ENCODE measurements around the gene OR4D5. TPM values are rescaled to one million over a fixed set of nuclear protein-coding genes. Genes with fewer than 3 reads are reported as not detected.

The OR4D5 gene
- total RNA-seq: 0.04 TPM
- not detected for polyA plus RNA-seq (ENCODE audit: insufficient read depth in 1 of 8, insufficient read length in 8 of 8, low replicate concordance in 1 of 8)
- long read RNA-seq, donor 1: 0 reads
- long read RNA-seq, donor 2: 0 reads
- long read RNA-seq, donor 3: 0 reads
- long read RNA-seq, donor 4: 0 reads
- long read RNA-seq, donor 5: 0 reads
- long read RNA-seq, donor 6: 0 reads
- long read RNA-seq, donor 7: 0 reads
- long read RNA-seq, donor 8: 0 reads
- long read RNA-seq, donor 9: 0 reads
- long read RNA-seq, donor 10: 0 reads
- long read RNA-seq, donor 11: 0 reads

DNA sequence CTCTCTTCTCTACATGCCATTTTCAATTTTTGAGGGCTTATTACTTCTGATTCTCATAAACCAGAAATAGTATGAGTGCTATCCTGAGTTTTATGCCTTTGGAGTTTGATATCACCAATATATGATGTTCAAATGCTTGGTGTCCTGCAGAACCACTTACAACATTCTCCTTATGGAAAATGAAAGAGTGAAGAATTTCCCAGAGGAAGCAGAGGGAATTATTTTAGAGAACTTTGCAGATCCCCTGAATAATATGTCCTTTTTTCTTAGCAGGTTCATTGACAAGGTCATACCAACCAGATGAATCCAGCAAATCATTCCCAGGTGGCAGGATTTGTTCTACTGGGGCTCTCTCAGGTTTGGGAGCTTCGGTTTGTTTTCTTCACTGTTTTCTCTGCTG lies at the start of gene OR4D5:
Gene OR4D5, plus strand, starts transcription at position 301 of the 400 bp plus-strand sequence. Its CDS starts 0 bp downstream, at position 301.
- no peak within 1 kb of the TSS for H3K27ac ChIP-seq (ENCODE audit: low read length)
- no peaks in the 10 kb centered on the region for H3K36me3 ChIP-seq (ENCODE audit: control insufficient read depth, insufficient read depth, low read length)
- H3K4me3 ChIP-seq (ENCODE audit: low read length): no peak within 1 kb of the TSS
- H3K4me1 ChIP-seq (ENCODE audit: control insufficient read depth, insufficient read depth, low read length): no peaks in the 10 kb centered on the region
- no CpG with 5 or more reads among the region's 1 CpG for WGBS (ENCODE audit: insufficient coverage)
- H3K27me3 ChIP-seq (ENCODE audit: control insufficient read depth, insufficient read depth, low read length): no peaks in the 10 kb centered on the region
- DNase-seq: no peak
- no peaks in the 10 kb centered on the region for H3K9me3 ChIP-seq (replicated peaks; ENCODE audit: control insufficient read depth, low read depth, low read length)

DNA sequence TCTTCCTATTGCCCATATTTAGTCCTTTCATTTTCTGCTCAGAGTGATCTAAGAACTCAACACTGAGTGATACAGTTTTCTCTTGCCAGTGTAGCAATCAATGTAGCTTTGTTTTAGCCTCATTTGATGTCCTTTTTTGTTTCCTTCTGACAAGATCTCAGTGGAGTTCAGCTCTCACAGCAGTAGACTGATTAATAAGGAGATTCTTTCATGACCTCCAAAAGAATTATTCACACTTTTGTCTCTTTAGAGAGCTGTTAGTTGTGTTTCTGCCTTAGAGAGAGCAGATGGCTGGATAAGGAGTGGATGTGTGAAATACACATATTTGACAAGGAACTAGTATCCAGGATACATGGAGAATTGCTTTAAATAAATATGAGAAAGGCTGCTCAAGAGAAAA lies 47.4 kb upstream of the OR4D5 start:
- Histone ChIP-seq H3K4me1 (ENCODE audit: control insufficient read depth, insufficient read depth, low read length) (no peaks in the 10 kb centered on the region), H3K4me3 (ENCODE audit: low read length) (no peak overlapping the region), H3K27ac (ENCODE audit: low read length) (no peak overlapping the region), H3K9me3 (replicated peaks; ENCODE audit: control insufficient read depth, low read depth, low read length) (no peaks in the 10 kb centered on the region), H3K27me3 (ENCODE audit: control insufficient read depth, insufficient read depth, low read length) (no peaks in the 10 kb centered on the region), H3K36me3 (ENCODE audit: control insufficient read depth, insufficient read depth, low read length) (no peaks in the 10 kb centered on the region)
- no peak for DNase-seq

DNA sequence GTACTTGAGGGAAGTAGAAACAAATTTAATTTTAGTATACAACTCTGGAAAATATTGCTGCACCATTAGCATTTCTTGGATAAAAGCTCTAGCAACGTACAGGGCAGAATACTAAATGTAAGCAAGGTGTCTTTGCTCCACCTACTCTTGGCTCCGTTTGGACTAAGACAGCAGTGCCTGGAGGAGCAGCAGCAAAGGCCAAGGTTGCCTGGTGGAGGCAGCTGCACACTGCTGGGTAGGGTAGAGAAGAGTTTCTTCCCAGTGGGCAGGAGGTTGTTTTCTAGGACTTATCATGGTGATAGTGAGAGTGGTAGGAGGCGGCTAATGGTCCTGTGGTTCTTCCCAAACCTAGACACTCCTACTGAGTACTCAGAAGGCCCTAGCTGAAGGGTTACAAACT lies 39.6 kb upstream of the OR4D5 start:
- no peak overlapping the region for H3K4me3 ChIP-seq (ENCODE audit: low read length)
- no peaks in the 10 kb centered on the region for H3K9me3 ChIP-seq (replicated peaks; ENCODE audit: control insufficient read depth, low read depth, low read length)
- DNase-seq: no peak
- H3K27ac ChIP-seq (ENCODE audit: low read length): no peak overlapping the region
- H3K27me3 ChIP-seq (ENCODE audit: control insufficient read depth, insufficient read depth, low read length): no peaks in the 10 kb centered on the region
- H3K4me1 ChIP-seq (ENCODE audit: control insufficient read depth, insufficient read depth, low read length): no peaks in the 10 kb centered on the region
- H3K36me3 ChIP-seq (ENCODE audit: control insufficient read depth, insufficient read depth, low read length): no peaks in the 10 kb centered on the region
- WGBS (ENCODE audit: insufficient coverage): 29% methylated on average over 1 of the region's 3 CpGs

DNA sequence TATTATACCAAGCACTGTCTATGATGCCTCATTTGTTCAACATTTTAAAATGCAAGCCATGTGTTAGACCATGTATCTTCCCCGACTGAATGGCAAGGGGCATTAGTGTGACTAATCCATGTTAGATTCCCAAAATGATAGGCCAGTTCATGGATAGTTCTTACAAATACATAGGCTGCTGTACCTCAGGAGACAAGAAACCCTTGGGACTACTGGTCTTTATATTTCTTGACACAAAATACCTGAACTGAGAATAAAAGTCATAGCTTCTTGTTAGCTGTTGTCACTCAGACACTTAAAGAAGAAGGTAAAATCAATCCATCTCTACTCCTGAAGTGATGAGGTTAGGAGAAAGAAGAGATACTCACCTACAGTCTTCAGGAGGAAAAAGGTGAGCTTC lies 37.5 kb upstream of the OR4D5 start, which contains the start of gene OR8D4:
Gene OR8D4, plus strand, starts transcription at position 301 of the 400 bp plus-strand sequence. CDS start 4,265 bp downstream, outside the sequence.
- no CpG with 5 or more reads among the region's 1 CpG for WGBS (ENCODE audit: insufficient coverage)
- Histone ChIP-seq H3K27ac (ENCODE audit: low read length) (no peak within 1 kb of the TSS), H3K36me3 (ENCODE audit: control insufficient read depth, insufficient read depth, low read length) (no peaks in the 10 kb centered on the region)

DNA sequence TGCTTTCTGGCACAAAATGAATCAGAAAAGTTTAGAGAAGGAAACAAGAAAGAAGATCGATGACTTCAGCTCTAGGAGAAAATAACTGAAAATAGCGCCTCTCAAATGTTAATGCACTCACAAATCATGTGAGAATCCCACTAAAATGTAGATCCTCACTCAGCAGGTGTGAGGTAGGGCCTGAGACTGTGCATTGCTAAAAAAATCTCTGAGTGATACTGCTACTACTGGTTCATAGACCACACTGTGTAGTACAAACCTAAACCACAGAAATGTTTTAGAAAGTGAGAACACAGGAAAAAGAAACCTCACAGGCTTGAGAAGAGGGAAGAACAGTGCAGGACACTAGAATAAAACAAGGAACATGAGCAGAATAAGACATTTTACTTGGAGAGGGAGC lies 35.5 kb upstream of the OR4D5 start:
- H3K4me1 ChIP-seq (ENCODE audit: control insufficient read depth, insufficient read depth, low read length): no peaks in the 10 kb centered on the region
- no peak for DNase-seq
- H3K27ac ChIP-seq (ENCODE audit: low read length): no peak overlapping the region
- H3K36me3 ChIP-seq (ENCODE audit: control insufficient read depth, insufficient read depth, low read length): no peaks in the 10 kb centered on the region
- H3K9me3 ChIP-seq (replicated peaks; ENCODE audit: control insufficient read depth, low read depth, low read length): no peaks in the 10 kb centered on the region
- no peak overlapping the region for H3K4me3 ChIP-seq (ENCODE audit: low read length)
- H3K27me3 ChIP-seq (ENCODE audit: control insufficient read depth, insufficient read depth, low read length): no peaks in the 10 kb centered on the region
- no CpG with 5 or more reads among the region's 2 CpGs for WGBS (ENCODE audit: insufficient coverage)

More for the DNA sequence above, 37.5 kb upstream of the OR4D5 start, which contains the start of gene OR8D4:
- Histone ChIP-seq H3K27me3 (ENCODE audit: control insufficient read depth, insufficient read depth, low read length) (no peaks in the 10 kb centered on the region), H3K4me3 (ENCODE audit: low read length) (no peak within 1 kb of the TSS), H3K4me1 (ENCODE audit: control insufficient read depth, insufficient read depth, low read length) (no peaks in the 10 kb centered on the region), H3K9me3 (replicated peaks; ENCODE audit: control insufficient read depth, low read depth, low read length) (no peaks in the 10 kb centered on the region)
- DNase-seq: no peak

DNA sequence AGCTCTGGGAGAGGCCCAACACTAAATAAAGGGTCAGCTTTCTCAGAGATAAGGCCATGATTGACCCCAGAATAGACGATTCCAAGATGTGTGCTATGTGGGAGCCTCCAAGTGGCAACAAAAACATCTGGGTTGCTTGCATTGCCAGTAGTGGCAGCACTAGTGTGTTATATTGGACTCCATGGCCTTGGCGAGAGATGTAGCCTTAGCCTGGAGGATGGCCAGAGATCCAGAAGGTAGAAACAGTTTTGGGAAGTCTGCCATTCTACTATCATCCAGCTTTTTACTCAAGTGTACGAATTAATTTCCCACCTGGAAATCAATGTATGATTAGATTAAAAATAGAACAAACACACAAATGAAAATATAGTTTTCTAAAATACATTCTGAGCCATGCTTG lies 34.5 kb upstream of the OR4D5 start:
- no peak for DNase-seq
- no peaks in the 10 kb centered on the region for H3K36me3 ChIP-seq (ENCODE audit: control insufficient read depth, insufficient read depth, low read length)
- H3K4me3 ChIP-seq (ENCODE audit: low read length): no peak overlapping the region
- H3K9me3 ChIP-seq (replicated peaks; ENCODE audit: control insufficient read depth, low read depth, low read length): no peaks in the 10 kb centered on the region
- H3K27ac ChIP-seq (ENCODE audit: low read length): no peak overlapping the region
- WGBS (ENCODE audit: insufficient coverage): 67% methylated on average over 1 of the region's 3 CpGs
- no peaks in the 10 kb centered on the region for H3K4me1 ChIP-seq (ENCODE audit: control insufficient read depth, insufficient read depth, low read length)
- no peaks in the 10 kb centered on the region for H3K27me3 ChIP-seq (ENCODE audit: control insufficient read depth, insufficient read depth, low read length)

DNA sequence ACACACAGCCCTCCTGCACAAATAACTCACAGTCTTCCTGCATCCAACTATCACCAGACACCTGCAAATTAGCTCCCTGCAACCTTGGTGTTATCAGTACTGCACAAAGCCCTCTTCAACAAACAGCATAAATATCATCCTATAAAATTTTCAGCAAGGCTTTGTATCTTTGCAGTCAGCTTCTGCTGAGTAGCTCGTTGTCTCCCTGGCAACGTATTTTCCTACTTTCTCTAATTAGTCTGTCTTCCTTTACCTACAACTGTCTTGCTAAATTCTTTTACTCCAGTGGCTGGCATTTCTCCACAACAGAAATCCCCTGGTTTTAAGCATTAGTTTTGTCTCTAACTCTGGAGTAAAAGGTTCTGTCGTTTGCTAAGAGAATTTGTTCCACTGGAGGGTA lies 33.6 kb upstream of the OR4D5 start:
- Histone ChIP-seq H3K27me3 (ENCODE audit: control insufficient read depth, insufficient read depth, low read length) (no peaks in the 10 kb centered on the region), H3K4me3 (ENCODE audit: low read length) (no peak overlapping the region), H3K4me1 (ENCODE audit: control insufficient read depth, insufficient read depth, low read length) (no peaks in the 10 kb centered on the region), H3K36me3 (ENCODE audit: control insufficient read depth, insufficient read depth, low read length) (no peaks in the 10 kb centered on the region), H3K9me3 (replicated peaks; ENCODE audit: control insufficient read depth, low read depth, low read length) (no peaks in the 10 kb centered on the region), H3K27ac (ENCODE audit: low read length) (no peak overlapping the region)
- 50% methylated on average over 2 of the region's 3 CpGs for WGBS (ENCODE audit: insufficient coverage)
- no peak for DNase-seq

DNA sequence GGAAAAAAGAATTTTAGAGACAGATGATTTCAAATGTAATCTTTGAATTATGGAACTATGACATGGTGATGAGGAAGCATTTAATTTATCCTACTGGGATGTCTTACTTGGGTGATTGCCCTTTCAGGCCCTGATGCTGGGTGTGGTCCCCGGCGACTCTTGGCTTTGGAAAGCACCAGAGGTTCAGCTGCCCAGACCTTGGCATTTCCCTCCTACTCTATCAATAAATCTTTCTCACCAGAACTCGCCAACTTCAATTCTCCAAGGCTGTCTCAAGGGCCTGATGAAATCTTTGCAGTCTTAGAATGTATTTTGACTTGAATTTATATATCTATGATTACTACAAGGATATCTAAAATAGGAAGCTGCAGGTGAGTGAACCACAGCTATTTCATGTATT lies 18.5 kb upstream of the OR4D5 start:
- no peak for DNase-seq
- WGBS (ENCODE audit: insufficient coverage): no CpG with 5 or more reads among the region's 3 CpGs
- no peak overlapping the region for H3K4me3 ChIP-seq (ENCODE audit: low read length)
- H3K36me3 ChIP-seq (ENCODE audit: control insufficient read depth, insufficient read depth, low read length): no peaks in the 10 kb centered on the region
- H3K9me3 ChIP-seq (replicated peaks; ENCODE audit: control insufficient read depth, low read depth, low read length): no peaks in the 10 kb centered on the region
- no peaks in the 10 kb centered on the region for H3K27me3 ChIP-seq (ENCODE audit: control insufficient read depth, insufficient read depth, low read length)
- no peak overlapping the region for H3K27ac ChIP-seq (ENCODE audit: low read length)
- H3K4me1 ChIP-seq (ENCODE audit: control insufficient read depth, insufficient read depth, low read length): no peaks in the 10 kb centered on the region

DNA sequence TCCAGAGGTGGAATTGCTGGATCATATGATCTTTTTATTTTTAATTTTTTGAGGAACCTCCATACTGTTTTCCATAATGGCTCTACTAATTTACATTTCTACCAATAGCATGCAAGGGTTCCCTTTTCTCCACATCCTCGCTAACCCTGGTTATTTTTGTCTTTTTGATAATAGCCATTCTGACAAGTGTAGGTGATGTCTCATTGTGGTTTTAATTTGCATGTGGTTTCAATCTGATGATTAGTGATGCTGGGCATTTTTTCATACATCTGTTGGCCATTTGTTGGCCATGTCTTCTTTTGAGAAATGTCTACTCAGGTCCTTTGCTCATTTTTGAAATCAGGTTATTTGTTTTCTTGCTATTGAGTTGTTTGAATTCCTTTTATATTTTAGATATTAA lies 15.4 kb upstream of the OR4D5 start:
- Histone ChIP-seq H3K4me1 (ENCODE audit: control insufficient read depth, insufficient read depth, low read length) (no peaks in the 10 kb centered on the region), H3K9me3 (replicated peaks; ENCODE audit: control insufficient read depth, low read depth, low read length) (no peaks in the 10 kb centered on the region), H3K36me3 (ENCODE audit: control insufficient read depth, insufficient read depth, low read length) (no peaks in the 10 kb centered on the region), H3K27me3 (ENCODE audit: control insufficient read depth, insufficient read depth, low read length) (no peaks in the 10 kb centered on the region), H3K27ac (ENCODE audit: low read length) (no peak overlapping the region), H3K4me3 (ENCODE audit: low read length) (no peak overlapping the region)
- DNase-seq: no peak
- no CpG with 5 or more reads among the region's 1 CpG for WGBS (ENCODE audit: insufficient coverage)

DNA sequence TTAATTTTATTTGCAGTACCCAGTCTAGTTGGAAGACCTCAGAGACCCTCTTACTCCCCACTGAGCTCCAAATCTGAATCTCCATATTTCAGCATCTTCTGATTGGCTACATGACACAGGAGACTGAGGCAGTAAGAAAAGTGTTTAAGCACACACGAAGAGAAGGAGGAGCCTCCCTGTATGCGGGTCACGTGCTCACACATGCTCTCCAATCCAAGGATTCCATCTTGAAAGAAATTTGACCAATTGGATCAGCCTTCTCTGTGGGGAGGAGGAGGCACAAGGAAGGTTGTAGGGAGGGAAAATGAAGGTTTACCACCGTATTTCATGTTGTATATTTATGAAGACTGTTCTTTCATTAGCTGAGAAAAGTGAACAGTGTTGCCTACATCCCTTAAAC lies 3.0 kb downstream of the OR4D5 start:
- Histone ChIP-seq H3K4me1 (ENCODE audit: control insufficient read depth, insufficient read depth, low read length) (no peaks in the 10 kb centered on the region), H3K4me3 (ENCODE audit: low read length) (no peak overlapping the region), H3K27ac (ENCODE audit: low read length) (no peak overlapping the region), H3K36me3 (ENCODE audit: control insufficient read depth, insufficient read depth, low read length) (no peaks in the 10 kb centered on the region), H3K27me3 (ENCODE audit: control insufficient read depth, insufficient read depth, low read length) (no peaks in the 10 kb centered on the region), H3K9me3 (replicated peaks; ENCODE audit: control insufficient read depth, low read depth, low read length) (no peaks in the 10 kb centered on the region)
- no peak for DNase-seq
- WGBS (ENCODE audit: insufficient coverage): 71% methylated on average over 1 of the region's 4 CpGs

DNA sequence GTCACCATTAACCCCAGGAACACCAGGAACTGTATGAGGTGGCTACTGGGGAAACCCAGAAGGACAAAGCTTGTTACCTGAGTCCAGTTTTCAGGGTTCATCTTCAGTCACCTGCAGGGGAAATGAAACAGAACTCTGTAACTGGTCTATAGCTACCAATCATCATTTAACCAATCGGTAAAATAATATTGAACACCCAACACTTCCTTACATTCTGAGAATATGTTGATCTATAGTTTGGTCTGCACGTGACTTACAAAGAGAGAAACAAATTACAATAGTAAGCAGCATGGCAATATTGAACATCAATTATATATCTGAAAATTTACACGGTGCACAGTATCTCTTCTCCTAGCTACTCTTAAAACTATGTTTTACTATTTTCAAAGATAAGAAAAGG lies 4.3 kb downstream of the OR4D5 start, which contains the start of gene OR6T1:
Gene OR6T1, minus strand, starts transcription at position 101 of the 400 bp plus-strand sequence. Its CDS starts 0 bp downstream, at position 101.
- WGBS (ENCODE audit: insufficient coverage): no CpG with 5 or more reads among the region's 3 CpGs
- DNase-seq: no peak
- H3K27me3 ChIP-seq (ENCODE audit: control insufficient read depth, insufficient read depth, low read length): no peaks in the 10 kb centered on the region
- no peaks in the 10 kb centered on the region for H3K9me3 ChIP-seq (replicated peaks; ENCODE audit: control insufficient read depth, low read depth, low read length)
- H3K36me3 ChIP-seq (ENCODE audit: control insufficient read depth, insufficient read depth, low read length): no peaks in the 10 kb centered on the region
- no peaks in the 10 kb centered on the region for H3K4me1 ChIP-seq (ENCODE audit: control insufficient read depth, insufficient read depth, low read length)
- no peak within 1 kb of the TSS for H3K27ac ChIP-seq (ENCODE audit: low read length)
- H3K4me3 ChIP-seq (ENCODE audit: low read length): no peak within 1 kb of the TSS

Measured in muscle of leg (tissue), 16 donors.